Naive thymus-derived CD4-positive, alpha-beta T cell (primary cell): ENCODE results near the gene MFAP4. TPM values are rescaled to one million over a fixed set of nuclear protein-coding genes. Genes with fewer than 3 reads are reported as not detected.

Experiments used
- ATAC-seq: fragments of 150-1000 bp; cut with Tn5 transposase; 2 replicates; pipeline ENCODE4 v1.10.0; 2021; ENCODE audit warnings: mild to moderate bottlenecking, moderate library complexity
- CTCF ChIA-PET: fragments of 350-600 bp; sonication (Branson Sonifier 250); formaldehyde crosslinking; loops from one replicate; lab custom pipeline; 2021; ENCODE audit warnings: antibody characterized with exemption; lab: Charles Lee
- POLR2A ChIA-PET: fragments of 350-600 bp; sonication (Branson Sonifier 250); formaldehyde crosslinking; loops from one replicate; lab custom pipeline; 2021; ENCODE audit warnings: antibody characterized with exemption, inconsistent platforms; lab: Charles Lee
- DNase-seq, 9 donors: peaks; one replicate each; pipeline versions ENCODE4 v3.0.0 to v3.0.0-alpha.2; 2020 to 2022; ENCODE audit warnings: mixed read lengths in 1 of 9
- H3K27ac ChIP-seq: one replicate; pipeline ENCODE4 v1.7.0; 2013; ENCODE audit warnings: mild to moderate bottlenecking, low read depth, low read length, moderate library complexity
- H3K27me3 ChIP-seq, 2 donors: one replicate each; pipeline ENCODE4 v1.7.0; 2013; ENCODE audit warnings: low read length in 2 of 2, mild to moderate bottlenecking in 2 of 2, moderate library complexity in 2 of 2; ENCODE audit not compliant: control insufficient read depth in 2 of 2, insufficient read depth in 2 of 2
- H3K36me3 ChIP-seq, 3 experiments: 1 replicate in 2 of 3; 2 replicates in 1 of 3; pipeline ENCODE4 v1.7.0; 2013; ENCODE audit warnings: low read length in 3 of 3, mild to moderate bottlenecking in 3 of 3, moderate library complexity in 1 of 3; ENCODE audit not compliant: insufficient read depth in 3 of 3, control insufficient read depth in 2 of 3
- H3K4me1 ChIP-seq, 2 donors: one replicate each; pipeline ENCODE4 v1.7.0; 2013; ENCODE audit warnings: low read length in 2 of 2, mild to moderate bottlenecking in 2 of 2, moderate library complexity in 1 of 2; ENCODE audit not compliant: control insufficient read depth in 2 of 2, insufficient read depth in 2 of 2
- H3K4me3 ChIP-seq: 2 replicates; pipeline ENCODE4 v1.7.0; 2013; ENCODE audit warnings: mild to moderate bottlenecking, low read length
- H3K9me3 ChIP-seq, 3 experiments: 1 replicate in 2 of 3; 2 replicates in 1 of 3; pipeline ENCODE4 v1.7.0; 2013; ENCODE audit warnings: low read length in 3 of 3; ENCODE audit not compliant: control insufficient read depth in 2 of 3
- H3K27ac Mint-ChIP-seq, 9 donors: one replicate each; pipeline ENCODE4 v1.8.0; 2020 to 2022; ENCODE audit warnings: mixed read lengths in 9 of 9, mild to moderate bottlenecking in 8 of 9, moderate library complexity in 5 of 9, inconsistent platforms in 2 of 9
- H3K27me3 Mint-ChIP-seq, 5 donors: one replicate each; pipeline ENCODE4 v1.8.0; 2021 to 2022; ENCODE audit warnings: mixed read lengths in 5 of 5, mild to moderate bottlenecking in 1 of 5
- H3K36me3 Mint-ChIP-seq, 5 donors: one replicate each; pipeline ENCODE4 v1.8.0; 2020 to 2022; ENCODE audit warnings: mixed read lengths in 5 of 5, mild to moderate bottlenecking in 3 of 5, inconsistent platforms in 1 of 5
- H3K4me1 Mint-ChIP-seq, 7 donors: one replicate each; pipeline ENCODE4 v1.8.0; 2020 to 2022; ENCODE audit warnings: mixed read lengths in 7 of 7, mild to moderate bottlenecking in 3 of 7, inconsistent platforms in 1 of 7
- H3K4me3 Mint-ChIP-seq, 10 donors: one replicate each; pipeline ENCODE4 v1.8.0; 2020 to 2022; ENCODE audit warnings: mild to moderate bottlenecking in 10 of 10, mixed read lengths in 10 of 10, moderate library complexity in 6 of 10, inconsistent platforms in 2 of 10
- H3K9me3 Mint-ChIP-seq, 11 donors: one replicate each; pipeline ENCODE4 v1.8.0; 2020 to 2022; ENCODE audit warnings: mixed read lengths in 11 of 11, mild to moderate bottlenecking in 4 of 11, inconsistent platforms in 1 of 11, moderate library complexity in 1 of 11
- intact Hi-C, 2 donors: fragments of 100-400 bp; cut with micrococcal nuclease; formaldehyde crosslinking; loops; one replicate each; pipeline ENCODE4 v1.15.1; 2023
- polyA plus RNA-seq, 2 donors: library from polyadenylated mRNA; unstranded; fragments of 300-500 nt; fragmentation: Illumina TruSeq; gene quantifications; one replicate each; pipeline ENCODE4 v1.2.3, GENCODE V29; 2021
- total RNA-seq, 6 experiments: library from RNA in 5 of 6; stranded (reverse) in 5 of 6; gene quantifications; 1 replicate in 5 of 6; 2 replicates in 1 of 6; pipeline ENCODE4 v1.2.3 and lab custom pipeline; 2021 to 2026

The MFAP4 gene
- total and polyA plus RNA-seq, 7 experiments from 2014 or later: not detected

GRCh38 chr17:19341641-19342610 lies 45.1 kb downstream of the MFAP4 start:
- H3K9me3 ChIP-seq: no peaks in the 10 kb centered on the region
- Mint-ChIP-seq H3K4me3 (no peak overlapping the region), H3K4me1 (no peaks in the 10 kb centered on the region), H3K27ac (no peak overlapping the region), H3K36me3 (no peaks in the 10 kb centered on the region), H3K9me3 (no peaks in the 10 kb centered on the region), H3K27me3 (peaks cover 5 to 41% (median 28%) of the 10 kb centered on the region in 5 donors)
- H3K27me3 ChIP-seq: no peaks in the 10 kb centered on the region
- ChIA-PET POLR2A (interaction anchor here (0.8 kb wide), 1 partner anchor 325 kb away, joined by 3 read pairs; no protein-coding TSS in a partner anchor), CTCF (no interaction called here)
- H3K27ac ChIP-seq: no peak overlapping the region
- no peaks in the 10 kb centered on the region for H3K36me3 ChIP-seq
- intact Hi-C loops: no loop called here
- no peak overlapping the region for H3K4me3 ChIP-seq
- no peaks in the 10 kb centered on the region for H3K4me1 ChIP-seq
- DNase-seq: no peak
- ATAC-seq: no peak

GRCh38 chr17:19341211-19341631 lies 45.8 kb downstream of the MFAP4 start:
- H3K27me3 ChIP-seq: no peaks in the 10 kb centered on the region
- CTCF ChIA-PET: no interaction called here

GRCh38 chr17:19339341-19339815 lies 47.6 kb downstream of the MFAP4 start:
- CTCF ChIA-PET: interaction anchor here (1.3 to 1.6 kb wide), 2 partner anchors 38 to 108 kb away, joined by 4 to 8 read pairs; no protein-coding TSS in a partner anchor
- no peaks in the 10 kb centered on the region for H3K9me3 Mint-ChIP-seq
- no peaks in the 10 kb centered on the region for H3K4me1 Mint-ChIP-seq
- H3K4me1 ChIP-seq: no peaks in the 10 kb centered on the region
- no peak overlapping the region for H3K27ac ChIP-seq
- intact Hi-C loops: no loop called here
- POLR2A ChIA-PET: interaction anchor here (1.3 kb wide), 1 partner anchor 33 kb away, joined by 4 read pairs; no protein-coding TSS in a partner anchor
- H3K27me3 ChIP-seq: no peaks in the 10 kb centered on the region
- H3K36me3 Mint-ChIP-seq: no peaks in the 10 kb centered on the region
- no peak overlapping the region for H3K27ac Mint-ChIP-seq
- H3K27me3 Mint-ChIP-seq: peaks cover 8 to 39% (median 28%) of the 10 kb centered on the region in 5 donors
- no peaks in the 10 kb centered on the region for H3K9me3 ChIP-seq
- H3K36me3 ChIP-seq: no peaks in the 10 kb centered on the region
- no peak overlapping the region for H3K4me3 ChIP-seq
- DNase-seq: no peak
- ATAC-seq: no peak
- H3K4me3 Mint-ChIP-seq: no peak overlapping the region

More at GRCh38 chr17:19341211-19341631, 45.8 kb downstream of the MFAP4 start:
- DNase-seq (no peak), ATAC-seq (no peak)
- intact Hi-C loops: no loop called here
- no peak overlapping the region for H3K4me3 ChIP-seq
- no peaks in the 10 kb centered on the region for H3K4me1 ChIP-seq
- Mint-ChIP-seq H3K36me3 (no peaks in the 10 kb centered on the region), H3K4me3 (no peak overlapping the region), H3K27ac (no peak overlapping the region), H3K9me3 (no peaks in the 10 kb centered on the region), H3K27me3 (peaks cover 5 to 39% (median 28%) of the 10 kb centered on the region in 5 donors), H3K4me1 (no peaks in the 10 kb centered on the region)
- POLR2A ChIA-PET: interaction anchor here (0.8 kb wide), 1 partner anchor 326 kb away, joined by 3 read pairs; no protein-coding TSS in a partner anchor
- H3K27ac ChIP-seq: no peak overlapping the region
- H3K36me3 ChIP-seq: no peaks in the 10 kb centered on the region
- H3K9me3 ChIP-seq: no peaks in the 10 kb centered on the region

- no peaks in the 10 kb centered on the region for H3K27me3 ChIP-seq
- intact Hi-C loops: loop anchor here in 1 of 2 donors (1.0 kb wide), 1 partner anchor 109 kb away; no protein-coding TSS in a partner anchor
- Mint-ChIP-seq H3K27me3 (peaks cover 8 to 39% (median 28%) of the 10 kb centered on the region in 5 donors), H3K27ac (no peak overlapping the region), H3K36me3 (no peaks in the 10 kb centered on the region), H3K4me3 (no peak overlapping the region), H3K9me3 (no peaks in the 10 kb centered on the region), H3K4me1 (no peaks in the 10 kb centered on the region)
- peak; percentile 95 for ATAC-seq
- no peak overlapping the region for H3K4me3 ChIP-seq
- no peaks in the 10 kb centered on the region for H3K9me3 ChIP-seq
- no peaks in the 10 kb centered on the region for H3K36me3 ChIP-seq
- DNase-seq: peak; percentile 47 to 69 (median 63)
- H3K27ac ChIP-seq: no peak overlapping the region
- no peaks in the 10 kb centered on the region for H3K4me1 ChIP-seq
- ChIA-PET CTCF (interaction anchor here (1.1 to 1.6 kb wide), 3 partner anchors 32 to 109 kb away, joined by 3 to 8 read pairs (median 4); no protein-coding TSS in a partner anchor), POLR2A (interaction anchor here (0.8 to 1.3 kb wide), 3 partner anchors 9 to 51 kb away, joined by 3 to 4 read pairs (median 3); no protein-coding TSS in a partner anchor)
These were observed 48.7 kb downstream of the MFAP4 start for GRCh38 chr17:19338031-19338990.

- ChIA-PET POLR2A (interaction anchor here (1.0 kb wide), 1 partner anchor 8 kb away, joined by 3 read pairs; no protein-coding TSS in a partner anchor), CTCF (interaction anchor here (1.1 to 1.3 kb wide), 2 partner anchors 31 to 36 kb away, joined by 3 to 4 read pairs; no protein-coding TSS in a partner anchor)
- intact Hi-C loops: loop anchor here in 1 of 2 donors (1.0 kb wide), 1 partner anchor 110 kb away; no protein-coding TSS in a partner anchor
- no peaks in the 10 kb centered on the region for H3K4me1 ChIP-seq
- H3K27me3 ChIP-seq: no peaks in the 10 kb centered on the region
- H3K4me3 ChIP-seq: no peak overlapping the region
- no peaks in the 10 kb centered on the region for H3K9me3 ChIP-seq
- H3K36me3 ChIP-seq: no peaks in the 10 kb centered on the region
- Mint-ChIP-seq H3K36me3 (no peaks in the 10 kb centered on the region), H3K4me1 (peaks cover 0 to 2% (median 0%) of the 10 kb centered on the region in 7 donors), H3K9me3 (no peaks in the 10 kb centered on the region), H3K27me3 (peaks cover 8 to 39% (median 29%) of the 10 kb centered on the region in 5 donors), H3K4me3 (no peak overlapping the region), H3K27ac (no peak overlapping the region)
- DNase-seq (no peak), ATAC-seq (no peak)
- no peak overlapping the region for H3K27ac ChIP-seq
These were observed 49.3 kb downstream of the MFAP4 start for GRCh38 chr17:19337712-19338023.
